DMS53 treated with DMSO at 0.1 percent for 48 hours (cell line): ENCODE results near the gene RHBDD2.
"Not testable (repeated sequence)": the region's sequence is repeated elsewhere in the genome, so short reads cannot be mapped to it uniquely, and the experiment has no call there.

ENCODE experiments used
- DNase-seq: peaks from one replicate; lab custom pipeline; 2025; ENCODE audit not compliant: unreplicated experiment; lab: John Stamatoyannopoulos, UW

RHBDD2 gene

GRCh38 chr7:75866114-75866488 lies 12.7 kb upstream of the RHBDD2 start:
- DNase-seq: peak; percentile 19

- peak; percentile 79 for DNase-seq
Observed at GRCh38 chr7:75866489-75867389, 12.1 kb upstream of the RHBDD2 start.

GRCh38 chr7:75867390-75867717 lies 11.5 kb upstream of the RHBDD2 start:
- no peak for DNase-seq

GRCh38 chr7:75868153-75868552 lies 10.7 kb upstream of the RHBDD2 start:
- no peak for DNase-seq

GRCh38 chr7:75869776-75870379 lies 9.0 kb upstream of the RHBDD2 start:
- DNase-seq: no peak

GRCh38 chr7:75870557-75871161 lies 8.2 kb upstream of the RHBDD2 start:
- no peak for DNase-seq

- DNase-seq: no peak
Observed at GRCh38 chr7:75872073-75872782, 6.6 kb upstream of the RHBDD2 start.

GRCh38 chr7:75874180-75874579 lies 4.7 kb upstream of the RHBDD2 start:
- not testable (repeated sequence) for DNase-seq

GRCh38 chr7:75875113-75876080 lies 3.4 kb upstream of the RHBDD2 start:
- no peak for DNase-seq

- DNase-seq: no peak
Observed at GRCh38 chr7:75876126-75876881, 2.5 kb upstream of the RHBDD2 start.

- no peak for DNase-seq
Observed at GRCh38 chr7:75878312-75878768, 494 bp upstream of the RHBDD2 start.

GRCh38 chr7:75879771-75880184 lies 944 bp downstream of the RHBDD2 start:
- DNase-seq: no peak

- DNase-seq: no peak
Observed at GRCh38 chr7:75880242-75880641, 1.4 kb downstream of the RHBDD2 start.

- DNase-seq: no peak
Observed at GRCh38 chr7:75881436-75882095, 2.7 kb downstream of the RHBDD2 start.

- not testable (repeated sequence) for DNase-seq
Observed at GRCh38 chr7:75883265-75883824, 4.5 kb downstream of the RHBDD2 start.

- DNase-seq: no peak
Observed at GRCh38 chr7:75884476-75884875, 5.6 kb downstream of the RHBDD2 start.

GRCh38 chr7:75885036-75885435 lies 6.2 kb downstream of the RHBDD2 start:
- DNase-seq: no peak

GRCh38 chr7:75887669-75888369 lies 9.0 kb downstream of the RHBDD2 start:
- no peak for DNase-seq
